NCI-H82 (cell line): Measurements from ENCODE around the gene LRRTM4.
"Not testable (repeated sequence)": the region's sequence is repeated elsewhere in the genome, so short reads cannot be mapped to it uniquely, and the experiment has no call there.

Source experiments
- DNase-seq: peaks from one replicate; lab custom pipeline; 2025; lab: John Stamatoyannopoulos, UW

The LRRTM4 gene

DNA sequence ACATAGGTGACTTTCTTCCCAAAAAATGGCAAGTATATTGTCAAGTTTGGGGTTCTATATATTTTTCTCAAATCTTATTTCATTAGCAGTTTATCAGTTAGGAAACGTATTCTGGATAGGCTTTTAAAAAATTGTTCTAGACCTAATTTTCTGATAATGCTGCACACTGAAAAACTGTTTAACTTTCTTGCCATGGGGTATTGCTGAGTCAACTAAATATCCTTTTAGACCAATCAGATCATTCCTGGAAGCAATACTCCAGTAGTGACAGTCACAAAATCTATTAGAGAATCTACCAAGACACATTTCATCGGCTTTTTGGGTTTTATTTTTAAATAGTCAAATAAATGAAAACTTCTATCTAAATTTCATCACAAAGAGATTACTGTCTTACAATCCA lies 440.6 kb downstream of the LRRTM4 start:
- no peak for DNase-seq

GRCh38 chr2:77064324-77064723 lies 457.9 kb downstream of the LRRTM4 start:
- DNase-seq = no peak

- DNase-seq = no peak
Observed at GRCh38 chr2:77054938-77055337, 467.2 kb downstream of the LRRTM4 start.

- DNase-seq = no peak
Observed at GRCh38 chr2:77046339-77046738, 475.8 kb downstream of the LRRTM4 start.

DNA sequence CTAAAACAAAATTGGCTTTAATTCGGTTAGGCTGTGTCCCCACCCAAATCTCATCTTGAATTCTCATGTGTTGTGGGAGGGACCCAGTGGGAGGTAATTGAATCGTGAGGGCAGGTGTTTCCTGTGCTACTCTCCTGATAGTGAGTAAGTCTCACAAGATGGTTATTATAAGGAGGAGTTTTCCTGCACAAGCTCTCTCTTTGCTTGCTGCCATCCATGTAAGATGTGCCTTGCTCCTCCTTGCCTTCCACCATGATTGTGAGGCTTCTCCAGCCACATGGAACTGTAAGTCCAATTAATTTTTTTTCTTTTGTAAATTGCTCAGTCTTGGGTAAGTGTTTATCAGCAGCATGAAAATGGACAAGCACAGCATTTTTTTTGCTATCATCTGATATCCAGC lies 476.7 kb downstream of the LRRTM4 start:
- DNase-seq = not testable (repeated sequence)

DNA sequence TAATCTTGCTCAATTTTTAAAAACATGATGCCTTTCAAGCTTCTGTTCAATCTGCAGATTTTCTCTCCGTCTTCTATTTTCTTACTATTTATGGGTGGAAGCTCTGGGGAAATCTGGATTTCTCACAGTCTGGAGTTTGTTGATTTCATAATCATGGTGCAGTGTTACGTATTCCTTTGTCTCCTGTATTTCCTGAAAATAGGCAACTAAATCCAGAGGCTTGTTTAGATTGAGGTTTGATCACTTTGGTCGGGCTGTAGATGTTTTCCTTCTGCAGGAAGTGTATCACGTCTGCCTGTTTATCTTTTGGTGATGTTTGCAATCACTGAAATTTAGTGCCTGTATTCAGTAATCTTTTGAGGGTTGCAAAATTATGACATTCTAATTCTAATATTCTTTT lies 487.7 kb downstream of the LRRTM4 start:
- DNase-seq = no peak

DNA sequence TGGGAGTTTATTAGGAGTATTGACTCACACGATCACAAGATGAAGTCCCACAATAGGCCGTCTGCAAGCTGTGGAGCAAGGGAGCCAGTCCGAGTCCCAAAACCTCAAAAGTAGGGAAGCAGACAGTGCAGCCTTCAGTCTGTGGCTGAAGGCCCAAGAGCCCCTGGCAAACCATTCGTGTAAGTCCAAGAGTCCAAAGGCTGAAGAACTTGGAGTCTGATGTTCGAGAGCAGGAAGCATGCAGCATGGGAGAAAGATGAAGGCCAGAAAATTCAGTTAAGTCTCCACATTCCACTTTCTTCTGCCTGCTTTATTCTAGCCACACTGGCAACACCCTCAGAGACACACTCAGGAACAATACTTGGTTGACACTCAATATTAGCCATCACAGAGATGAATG lies 492.9 kb downstream of the LRRTM4 start:
- not testable (repeated sequence) for DNase-seq

DNA sequence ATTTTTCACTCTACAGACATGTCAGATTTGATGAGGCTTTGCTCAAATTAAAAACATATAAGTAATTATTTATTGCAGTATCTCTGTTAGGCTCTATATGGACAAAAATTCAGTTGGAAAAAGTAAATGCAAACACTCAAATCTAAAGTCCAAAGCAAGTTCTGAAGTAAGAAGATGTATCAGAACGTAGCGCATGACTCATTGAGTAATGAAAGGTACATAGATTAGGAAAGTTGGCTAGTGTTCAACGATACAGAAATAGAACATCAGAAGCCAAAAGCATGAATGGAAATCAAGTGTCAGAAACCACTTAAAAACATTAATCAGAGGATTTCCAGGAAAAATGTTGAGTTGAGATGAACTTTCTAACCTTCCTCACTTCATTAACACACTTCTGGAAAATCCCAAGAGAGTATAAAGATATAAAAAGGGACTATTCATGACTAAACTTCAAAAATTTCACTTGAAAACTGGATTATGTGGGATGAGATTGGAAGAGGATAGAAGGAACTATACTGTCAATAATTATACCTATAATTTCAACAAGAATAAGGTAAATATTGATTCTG lies 494.1 kb downstream of the LRRTM4 start:
- no peak for DNase-seq

GRCh38 chr2:77025714-77026113 lies 496.5 kb downstream of the LRRTM4 start:
- DNase-seq = no peak

DNA sequence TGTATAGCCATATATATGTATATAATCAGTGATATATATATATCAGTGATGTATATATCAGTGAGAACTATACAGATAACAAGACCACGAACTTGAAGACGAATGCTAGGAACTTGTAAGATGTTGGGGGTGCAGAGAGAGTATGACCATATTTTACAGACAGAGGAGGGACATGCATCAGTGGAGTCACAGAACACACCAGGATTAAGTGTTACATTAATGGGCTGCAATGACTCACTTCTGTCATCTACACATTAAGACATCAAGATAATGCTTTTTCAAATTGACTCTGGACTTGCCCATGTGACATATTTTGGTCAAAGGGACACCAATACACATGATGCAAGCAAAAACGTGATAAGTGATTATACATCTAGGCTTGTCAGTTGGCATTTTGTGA lies 501.0 kb downstream of the LRRTM4 start:
- no peak for DNase-seq

- DNase-seq = no peak
Observed at GRCh38 chr2:77018219-77018618, 504.0 kb downstream of the LRRTM4 start.

GRCh38 chr2:77017355-77017745 lies 504.8 kb downstream of the LRRTM4 start:
- DNase-seq = no peak

DNA sequence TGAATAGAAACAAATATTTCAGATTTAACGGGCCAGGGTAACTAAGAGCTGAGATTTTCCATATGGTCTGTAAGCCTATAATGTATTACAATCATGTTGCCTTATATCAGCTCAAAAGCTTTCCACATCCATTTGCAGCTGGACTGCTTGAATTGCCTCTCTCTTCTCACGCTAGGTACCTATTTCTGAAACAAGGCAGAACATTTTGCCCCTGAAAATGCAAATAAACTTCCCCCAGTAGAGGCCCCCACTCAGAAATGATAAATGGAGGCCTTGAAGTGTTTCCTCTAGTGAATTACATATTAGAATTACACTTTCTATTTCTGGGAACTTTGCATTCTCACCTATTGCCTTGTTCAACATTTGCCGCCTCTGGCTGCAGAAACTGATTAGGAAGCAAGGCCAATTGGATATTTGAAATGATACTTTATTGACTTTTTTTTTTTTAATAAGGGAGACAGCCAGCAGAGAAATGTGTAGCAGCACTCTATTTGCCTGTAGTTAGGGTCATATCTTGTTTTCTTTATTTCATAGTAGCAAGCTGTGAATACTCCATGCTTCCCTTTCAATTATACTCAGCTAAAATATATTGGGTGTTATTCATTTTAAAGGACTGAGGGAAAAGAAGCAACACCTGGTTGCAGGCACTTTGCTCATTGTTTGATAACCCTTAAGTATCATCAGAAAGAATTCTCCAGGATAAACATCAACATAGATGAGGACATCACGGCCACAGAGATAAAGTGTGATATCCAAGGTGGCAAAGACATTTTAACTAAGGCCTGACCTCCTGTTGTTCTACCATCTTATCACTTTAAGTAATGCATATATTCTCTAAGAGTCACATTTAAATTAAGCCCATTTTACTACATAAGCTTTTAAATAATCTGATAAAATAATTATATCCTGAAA lies 505.5 kb downstream of the LRRTM4 start:
- DNase-seq = no peak

- peak; percentile 12 for DNase-seq
Observed at GRCh38 chr2:77013953-77014352, 508.2 kb downstream of the LRRTM4 start.

GRCh38 chr2:77013457-77013856 lies 508.7 kb downstream of the LRRTM4 start:
- DNase-seq = no peak

GRCh38 chr2:77009307-77009706 lies 512.9 kb downstream of the LRRTM4 start:
- DNase-seq = no peak

- DNase-seq = no peak
Observed at GRCh38 chr2:77008853-77009252, 513.3 kb downstream of the LRRTM4 start.

- no peak for DNase-seq
Observed at GRCh38 chr2:77007686-77008085, 514.5 kb downstream of the LRRTM4 start.

- DNase-seq = no peak
Observed at GRCh38 chr2:77005522-77005921, 516.7 kb downstream of the LRRTM4 start.

- no peak for DNase-seq
Observed at GRCh38 chr2:77001895-77002294, 520.3 kb downstream of the LRRTM4 start.

GRCh38 chr2:76998704-76999103 lies 523.5 kb downstream of the LRRTM4 start:
- DNase-seq = no peak

- peak; percentile 44 for DNase-seq
Observed at GRCh38 chr2:76998152-76998551, 524.0 kb downstream of the LRRTM4 start.

GRCh38 chr2:76997296-76997695 lies 524.9 kb downstream of the LRRTM4 start:
- no peak for DNase-seq
